ENCODE data around the gene SELENOV.

The SELENOV gene

GRCh38 chr19:39514840-39515550 lies at the start of gene SELENOV:
SELENOV (plus strand) TSS chr19:39515139; CDS start chr19:39515213, 74 bp downstream.
- no peak within 1 kb of the TSS for H3K4me3 ChIP-seq (ENCODE audit: low read depth, low read length)
- no peak for TF ChIP-seq CTCF (IDR thresholded peaks at IDR 0.05; ENCODE audit: low read depth, low read length, missing control alignments)
- DNase-seq (ENCODE audit: low read depth) = no peak

- H3K4me3 ChIP-seq (ENCODE audit: low read depth, low read length) = no peak overlapping the region
- no peak for DNase-seq (ENCODE audit: low read depth)
- TF ChIP-seq CTCF (IDR thresholded peaks at IDR 0.05; ENCODE audit: low read depth, low read length, missing control alignments) = no peak
These were observed 48.8 kb upstream of the SELENOV start for GRCh38 chr19:39465956-39466747.

- DNase-seq (ENCODE audit: low read depth) = no peak
- TF ChIP-seq CTCF (IDR thresholded peaks at IDR 0.05; ENCODE audit: low read depth, low read length, missing control alignments) = no peak
- no peak overlapping the region for H3K4me3 ChIP-seq (ENCODE audit: low read depth, low read length)
These were observed 47.0 kb upstream of the SELENOV start for GRCh38 chr19:39467941-39468340.

- no peak for TF ChIP-seq CTCF (IDR thresholded peaks at IDR 0.05; ENCODE audit: low read depth, low read length, missing control alignments)
- H3K4me3 ChIP-seq (ENCODE audit: low read depth, low read length) = no peak overlapping the region
- DNase-seq (ENCODE audit: low read depth) = no peak
These were observed 45.9 kb upstream of the SELENOV start for GRCh38 chr19:39469036-39469435.

- TF ChIP-seq CTCF (IDR thresholded peaks at IDR 0.05; ENCODE audit: low read depth, low read length, missing control alignments) = no peak
- H3K4me3 ChIP-seq (ENCODE audit: low read depth, low read length) = no peak overlapping the region
These were observed 45.4 kb upstream of the SELENOV start for GRCh38 chr19:39469567-39469966.

GRCh38 chr19:39470724-39471339 lies 44.1 kb upstream of the SELENOV start:
- TF ChIP-seq CTCF (IDR thresholded peaks at IDR 0.05; ENCODE audit: low read depth, low read length, missing control alignments) = no peak
- no peak for DNase-seq (ENCODE audit: low read depth)
- no peak overlapping the region for H3K4me3 ChIP-seq (ENCODE audit: low read depth, low read length)

More at GRCh38 chr19:39469567-39469966, 45.4 kb upstream of the SELENOV start:
- DNase-seq (ENCODE audit: low read depth) = no peak
